ENCODE results near the gene SMIM45.

Gene SMIM45

GRCh38 chr22:41974691-41975290 lies 22.8 kb downstream of the SMIM45 start:
- no peak for DNase-seq

- DNase-seq, result no peak
Observed at GRCh38 chr22:41975299-41976069, 23.5 kb downstream of the SMIM45 start.

- DNase-seq, result peak; percentile 23
Observed at GRCh38 chr22:41976070-41976901, 24.3 kb downstream of the SMIM45 start.

- DNase-seq, result no peak
Observed at GRCh38 chr22:41976961-41977566, 25.1 kb downstream of the SMIM45 start.

- DNase-seq, result no peak
Observed at GRCh38 chr22:41978732-41979131, 26.8 kb downstream of the SMIM45 start.

- DNase-seq, result no peak
Observed at GRCh38 chr22:41979423-41980250, 27.7 kb downstream of the SMIM45 start.

- DNase-seq, result no peak
Observed at GRCh38 chr22:41982865-41983264, 30.9 kb downstream of the SMIM45 start.

- DNase-seq, result no peak
Observed at GRCh38 chr22:41983513-41984405, 31.8 kb downstream of the SMIM45 start.

- no peak for DNase-seq
Observed at GRCh38 chr22:41987276-41987675, 35.3 kb downstream of the SMIM45 start.

- DNase-seq, result no peak
Observed at GRCh38 chr22:41989246-41989645, 37.3 kb downstream of the SMIM45 start.

GRCh38 chr22:41991111-41991510 lies 39.2 kb downstream of the SMIM45 start:
- no peak for DNase-seq

GRCh38 chr22:41992496-41992895 lies 40.5 kb downstream of the SMIM45 start:
- no peak for DNase-seq

GRCh38 chr22:41995211-41995610 lies 43.3 kb downstream of the SMIM45 start:
- no peak for DNase-seq

- DNase-seq, result no peak
Observed at GRCh38 chr22:41996826-41997225, 44.9 kb downstream of the SMIM45 start.

- DNase-seq, result peak; percentile 80
Observed at GRCh38 chr22:41998361-41999261, 46.7 kb downstream of the SMIM45 start, which contains the start of gene WBP2NL. Gene WBP2NL (plus strand): TSS chr22:41998788. CDS start chr22:41998819, 31 bp downstream.

GRCh38 chr22:42000466-42000865 lies 48.5 kb downstream of the SMIM45 start:
- DNase-seq, result no peak

GRCh38 chr22:42001121-42001520 lies 49.2 kb downstream of the SMIM45 start:
- no peak for DNase-seq

- DNase-seq, result no peak
Observed at GRCh38 chr22:42001706-42002105, 49.8 kb downstream of the SMIM45 start.

GRCh38 chr22:42007922-42008321 lies 56.0 kb downstream of the SMIM45 start:
- DNase-seq, result no peak

Measured in effector CD4-positive, alpha-beta T cell (primary cell).